ENCODE data around the gene RASGRP4.

Gene RASGRP4

DNA sequence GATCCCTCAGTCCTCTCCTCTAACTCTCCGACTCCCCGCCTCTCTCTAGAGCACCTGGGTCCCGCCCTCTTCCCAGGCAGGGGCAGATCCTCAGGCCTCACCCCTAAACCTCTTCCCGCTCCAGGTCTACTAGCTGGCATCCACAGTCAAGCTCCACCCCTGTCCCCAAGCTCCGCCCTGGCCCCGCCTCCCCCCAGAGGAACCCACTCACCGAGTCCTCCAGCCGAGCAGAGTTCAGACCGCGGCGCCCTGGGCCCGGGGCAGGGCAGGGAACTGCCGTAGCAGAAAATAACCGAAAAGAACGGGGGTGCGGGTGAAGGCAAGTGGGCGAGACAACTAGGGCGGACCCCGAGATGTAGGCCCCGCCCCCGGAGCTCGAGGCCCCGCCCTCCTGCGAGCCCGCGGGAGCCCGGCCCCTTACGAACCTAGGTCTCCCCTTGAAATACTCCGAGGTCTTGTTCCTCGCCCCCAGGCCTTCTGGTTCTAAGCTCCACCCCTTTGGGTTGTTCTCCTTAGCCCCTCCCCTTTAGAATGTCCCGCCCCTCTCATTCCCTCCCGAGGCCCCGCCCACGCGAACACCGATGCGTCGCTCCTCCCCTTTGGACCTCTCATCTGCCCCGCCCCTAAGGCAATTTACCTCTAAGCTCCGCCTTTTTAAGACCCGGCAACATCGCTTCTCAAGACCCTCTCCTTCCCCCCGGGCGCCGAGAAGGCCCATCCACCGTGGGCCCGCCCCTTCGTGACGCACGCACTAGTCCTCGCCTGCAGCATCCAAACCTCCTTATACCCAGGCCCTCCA is 38.3 kb downstream of the RASGRP4 start, which contains the start of gene GGN:
TSS of gene GGN (minus strand) at position 485 of the 799 bp plus-strand sequence. CDS start 773 bp downstream, outside the sequence.
- Histone ChIP-seq H3K4me1 (ENCODE audit: control insufficient read depth in 1 of 2, insufficient read depth in 2 of 2, low read length in 2 of 2) (peaks cover 19 to 23% of the 10 kb centered on the region in 2 experiments), H2AK5ac (ENCODE audit: low read length) (peak within 1 kb of the TSS; percentile 28), H3K4ac (ENCODE audit: low read depth, low read length) (no peak within 1 kb of the TSS), H3K4me2 (ENCODE audit: low read length) (peak within 1 kb of the TSS; percentile 66), H4K8ac (ENCODE audit: low read depth, low read length) (peak within 1 kb of the TSS; percentile 63), H2BK120ac (ENCODE audit: insufficient read depth, low read length, poor library complexity) (no peak within 1 kb of the TSS), H2BK5ac (ENCODE audit: low read depth, low read length, poor library complexity) (no peak within 1 kb of the TSS), H2BK12ac (ENCODE audit: low read length) (peak within 1 kb of the TSS; percentile 23), H3K4me3 (ENCODE audit: low read depth, low read length) (peak within 1 kb of the TSS; percentile 65), H3K9me3 (ENCODE audit: insufficient read depth, low read depth, low read length) (no peaks in the 10 kb centered on the region), H3K79me1 (ENCODE audit: low read length) (peaks cover 8% of the 10 kb centered on the region), H3K18ac (ENCODE audit: low read length) (peak within 1 kb of the TSS; percentile 37), H3K23ac (ENCODE audit: low read length) (no peak within 1 kb of the TSS), H3K27me3 (ENCODE audit: insufficient read depth, low read length) (no peaks in the 10 kb centered on the region), H3K36me3 (ENCODE audit: control insufficient read depth in 1 of 2, insufficient read depth in 2 of 2, low read length in 2 of 2) (peaks cover 33 to 37% of the 10 kb centered on the region in 2 experiments), H4K12ac (ENCODE audit: low read depth, low read length) (peak within 1 kb of the TSS; percentile 72), H3K27ac (ENCODE audit: low read depth, low read length) (no peak within 1 kb of the TSS), H3K9ac (ENCODE audit: low read length) (no peak within 1 kb of the TSS), H2AFZ (ENCODE audit: insufficient read depth, low read length, poor library complexity) (peak within 1 kb of the TSS; percentile 56), H4K91ac (ENCODE audit: low read depth, low read length) (peak within 1 kb of the TSS; percentile 7), H3K14ac (ENCODE audit: low read length) (peak within 1 kb of the TSS; percentile 41), H3K79me2 (ENCODE audit: control insufficient read depth, insufficient read depth, low read length, poor library complexity) (no peaks in the 10 kb centered on the region)
- no CpG with 5 or more reads among the region's 51 CpGs for WGBS (ENCODE audit: extremely low coverage, insufficient coverage, insufficient read length)
- DNase-seq: peak; percentile 64 to 70

DNA sequence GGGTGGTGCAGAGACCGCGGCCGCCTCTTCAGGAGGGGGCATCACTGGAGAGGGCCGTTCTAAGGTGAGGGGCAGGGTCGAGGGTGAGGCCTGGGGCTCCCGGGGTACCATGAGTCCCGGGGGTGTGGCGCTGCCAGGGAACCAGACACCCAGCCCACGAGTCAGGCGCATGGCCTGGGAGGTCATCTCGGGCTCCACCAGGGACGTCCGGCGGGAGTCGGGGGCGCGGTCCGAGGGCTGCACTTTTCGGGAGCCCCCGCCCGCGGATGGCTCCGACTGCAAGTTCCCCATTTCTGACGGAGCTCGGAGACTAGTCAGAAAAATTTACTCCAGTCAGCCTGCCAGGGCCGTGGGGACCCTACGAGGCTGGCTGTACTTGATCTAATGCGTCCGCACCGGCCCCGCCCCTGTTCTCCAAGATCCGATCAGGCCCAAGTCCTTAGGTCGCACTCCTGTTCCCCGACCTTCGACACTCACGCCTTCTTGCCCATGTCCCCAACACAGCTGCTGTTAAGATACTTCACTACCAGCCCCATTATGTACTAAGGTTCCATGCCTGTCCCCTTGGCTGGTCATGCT is 39.0 kb downstream of the RASGRP4 start:
- Histone ChIP-seq H3K79me2 (ENCODE audit: control insufficient read depth, insufficient read depth, low read length, poor library complexity) (no peaks in the 10 kb centered on the region), H3K27ac (ENCODE audit: low read depth, low read length) (no peak overlapping the region), H4K91ac (ENCODE audit: low read depth, low read length) (no peak overlapping the region), H3K4me3 (ENCODE audit: low read depth, low read length) (no peak overlapping the region), H3K9ac (ENCODE audit: low read length) (no peak overlapping the region), H2BK5ac (ENCODE audit: low read depth, low read length, poor library complexity) (no peak overlapping the region), H4K8ac (ENCODE audit: low read depth, low read length) (peak overlapping the region; percentile 59), H2AFZ (ENCODE audit: insufficient read depth, low read length, poor library complexity) (no peak overlapping the region), H2BK120ac (ENCODE audit: insufficient read depth, low read length, poor library complexity) (no peak overlapping the region), H3K27me3 (ENCODE audit: insufficient read depth, low read length) (no peaks in the 10 kb centered on the region), H3K14ac (ENCODE audit: low read length) (no peak overlapping the region), H2BK12ac (ENCODE audit: low read length) (peak overlapping the region; percentile 23), H3K18ac (ENCODE audit: low read length) (no peak overlapping the region), H3K23ac (ENCODE audit: low read length) (no peak overlapping the region), H3K4me2 (ENCODE audit: low read length) (peak overlapping the region; percentile 66), H3K4ac (ENCODE audit: low read depth, low read length) (no peak overlapping the region), H3K9me3 (ENCODE audit: insufficient read depth, low read depth, low read length) (no peaks in the 10 kb centered on the region), H4K12ac (ENCODE audit: low read depth, low read length) (no peak overlapping the region), H3K4me1 (ENCODE audit: control insufficient read depth in 1 of 2, insufficient read depth in 2 of 2, low read length in 2 of 2) (peaks cover 19 to 23% of the 10 kb centered on the region in 2 experiments), H3K79me1 (ENCODE audit: low read length) (peaks cover 8% of the 10 kb centered on the region), H3K36me3 (ENCODE audit: control insufficient read depth in 1 of 2, insufficient read depth in 2 of 2, low read length in 2 of 2) (peaks cover 37 to 42% of the 10 kb centered on the region in 2 experiments), H2AK5ac (ENCODE audit: low read length) (peak overlapping the region; percentile 28)
- WGBS (ENCODE audit: extremely low coverage, insufficient coverage, insufficient read length): no CpG with 5 or more reads among the region's 36 CpGs
- no peak for DNase-seq

GRCh38 chr19:38386300-38386970 is 39.6 kb downstream of the RASGRP4 start:
- WGBS (ENCODE audit: extremely low coverage, insufficient coverage, insufficient read length): no CpG with 5 or more reads among the region's 61 CpGs
- no peak overlapping the region for H3K23ac ChIP-seq (ENCODE audit: low read length)
- no peak overlapping the region for H4K12ac ChIP-seq (ENCODE audit: low read depth, low read length)
- H3K14ac ChIP-seq (ENCODE audit: low read length): no peak overlapping the region
- H4K91ac ChIP-seq (ENCODE audit: low read depth, low read length): no peak overlapping the region
- no peak overlapping the region for H2AK5ac ChIP-seq (ENCODE audit: low read length)
- H3K79me1 ChIP-seq (ENCODE audit: low read length): peaks cover 8% of the 10 kb centered on the region
- no peak for DNase-seq
- H4K8ac ChIP-seq (ENCODE audit: low read depth, low read length): no peak overlapping the region
- H3K9ac ChIP-seq (ENCODE audit: low read length): no peak overlapping the region
- H2BK120ac ChIP-seq (ENCODE audit: insufficient read depth, low read length, poor library complexity): no peak overlapping the region
- H2BK5ac ChIP-seq (ENCODE audit: low read depth, low read length, poor library complexity): no peak overlapping the region
- no peak overlapping the region for H3K27ac ChIP-seq (ENCODE audit: low read depth, low read length)
- H3K79me2 ChIP-seq (ENCODE audit: control insufficient read depth, insufficient read depth, low read length, poor library complexity): no peaks in the 10 kb centered on the region
- H3K4me1 ChIP-seq (ENCODE audit: control insufficient read depth in 1 of 2, insufficient read depth in 2 of 2, low read length in 2 of 2): peaks cover 19 to 21% of the 10 kb centered on the region in 2 experiments
- H2AFZ ChIP-seq (ENCODE audit: insufficient read depth, low read length, poor library complexity): no peak overlapping the region
- H3K18ac ChIP-seq (ENCODE audit: low read length): no peak overlapping the region
- H3K4me3 ChIP-seq (ENCODE audit: low read depth, low read length): no peak overlapping the region
- H3K4me2 ChIP-seq (ENCODE audit: low read length): no peak overlapping the region
- no peak overlapping the region for H2BK12ac ChIP-seq (ENCODE audit: low read length)
- H3K27me3 ChIP-seq (ENCODE audit: insufficient read depth, low read length): no peaks in the 10 kb centered on the region
- H3K4ac ChIP-seq (ENCODE audit: low read depth, low read length): no peak overlapping the region
- H3K9me3 ChIP-seq (ENCODE audit: insufficient read depth, low read depth, low read length): no peaks in the 10 kb centered on the region
- peaks cover 43 to 48% of the 10 kb centered on the region in 2 experiments for H3K36me3 ChIP-seq (ENCODE audit: control insufficient read depth in 1 of 2, insufficient read depth in 2 of 2, low read length in 2 of 2)

DNA sequence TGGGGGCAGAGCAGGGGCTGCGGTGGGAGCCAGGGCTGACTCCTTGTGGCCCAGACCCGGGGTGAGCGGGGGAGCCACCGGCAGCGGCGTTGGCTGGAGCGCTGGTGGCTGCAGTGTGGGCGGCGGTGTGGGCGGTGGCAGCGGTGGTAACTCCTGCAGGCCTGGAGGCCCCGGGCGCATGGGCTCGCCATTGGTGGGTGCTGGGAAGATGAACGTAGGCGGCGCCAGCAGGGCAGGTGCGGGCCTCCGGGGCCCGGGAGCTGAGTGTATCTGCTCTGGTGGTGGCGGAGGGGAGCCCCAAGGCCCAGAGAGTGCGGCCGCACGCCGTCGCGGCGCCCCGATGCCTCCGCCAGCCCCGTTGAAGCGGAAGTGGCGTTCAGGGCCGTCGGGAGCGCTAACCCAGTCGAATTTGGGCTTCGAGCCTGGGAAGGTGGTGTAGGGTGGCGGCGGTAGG is 40.2 kb downstream of the RASGRP4 start:
- Histone ChIP-seq H3K4me2 (ENCODE audit: low read length) (no peak overlapping the region), H3K4me1 (ENCODE audit: control insufficient read depth in 1 of 2, insufficient read depth in 2 of 2, low read length in 2 of 2) (peaks cover 19 to 21% of the 10 kb centered on the region in 2 experiments), H3K36me3 (ENCODE audit: control insufficient read depth in 1 of 2, insufficient read depth in 2 of 2, low read length in 2 of 2) (peaks cover 49 to 54% of the 10 kb centered on the region in 2 experiments), H2AFZ (ENCODE audit: insufficient read depth, low read length, poor library complexity) (no peak overlapping the region), H2BK12ac (ENCODE audit: low read length) (no peak overlapping the region), H3K23ac (ENCODE audit: low read length) (no peak overlapping the region), H3K79me1 (ENCODE audit: low read length) (peaks cover 8% of the 10 kb centered on the region), H3K27ac (ENCODE audit: low read depth, low read length) (no peak overlapping the region), H3K9ac (ENCODE audit: low read length) (no peak overlapping the region), H4K91ac (ENCODE audit: low read depth, low read length) (no peak overlapping the region), H3K27me3 (ENCODE audit: insufficient read depth, low read length) (no peaks in the 10 kb centered on the region), H3K4ac (ENCODE audit: low read depth, low read length) (no peak overlapping the region), H3K79me2 (ENCODE audit: control insufficient read depth, insufficient read depth, low read length, poor library complexity) (no peaks in the 10 kb centered on the region), H3K14ac (ENCODE audit: low read length) (no peak overlapping the region), H3K4me3 (ENCODE audit: low read depth, low read length) (no peak overlapping the region), H2AK5ac (ENCODE audit: low read length) (no peak overlapping the region), H3K9me3 (ENCODE audit: insufficient read depth, low read depth, low read length) (no peaks in the 10 kb centered on the region), H2BK5ac (ENCODE audit: low read depth, low read length, poor library complexity) (no peak overlapping the region), H4K12ac (ENCODE audit: low read depth, low read length) (no peak overlapping the region), H2BK120ac (ENCODE audit: insufficient read depth, low read length, poor library complexity) (no peak overlapping the region), H3K18ac (ENCODE audit: low read length) (no peak overlapping the region), H4K8ac (ENCODE audit: low read depth, low read length) (no peak overlapping the region)
- WGBS (ENCODE audit: extremely low coverage, insufficient coverage, insufficient read length): no CpG with 5 or more reads among the region's 40 CpGs
- no peak for DNase-seq
